Activated gamma-delta T cell (primary cell): ENCODE measurements around the gene RANBP3.
"Not testable (repeated sequence)": the region's sequence is repeated elsewhere in the genome, so short reads cannot be mapped to it uniquely, and the experiment has no call there.

ENCODE experiments used
- DNase-seq: peaks from one replicate; lab custom pipeline; 2025; lab: John Stamatoyannopoulos, UW

The RANBP3 gene

DNA sequence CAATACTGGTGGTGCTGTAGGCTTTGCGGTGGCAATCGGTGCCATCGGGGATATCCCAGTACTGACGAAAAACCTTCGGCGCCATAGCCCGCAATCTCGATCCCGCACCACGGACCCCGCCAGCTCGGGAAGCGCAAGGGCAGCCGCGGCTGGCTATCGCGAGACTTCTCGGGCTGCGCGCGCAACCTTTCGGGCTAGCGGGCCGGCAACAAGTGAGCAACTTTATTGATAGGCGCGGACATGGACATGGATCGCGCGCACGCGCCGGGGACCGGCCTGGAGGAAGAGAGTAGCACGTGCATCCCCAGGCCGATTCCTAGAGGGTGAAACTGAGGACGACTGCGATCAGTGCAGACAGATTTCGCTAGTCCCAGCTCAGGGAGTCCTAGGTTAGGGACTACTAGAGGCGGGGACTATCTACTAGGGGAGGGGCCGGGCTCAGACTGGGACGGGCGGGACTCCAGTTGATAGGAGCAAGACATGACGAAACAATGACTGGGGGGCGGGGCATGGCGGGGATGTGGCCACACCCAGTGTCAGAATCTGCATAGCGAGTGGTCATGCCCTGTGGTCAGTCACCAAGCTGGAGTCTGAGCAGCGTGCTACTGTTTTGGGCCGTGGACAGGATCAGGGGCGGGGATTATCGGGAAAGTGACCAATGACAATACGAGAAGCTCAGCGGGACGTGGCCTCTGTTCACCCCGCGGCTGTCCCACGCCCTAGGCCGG lies 74.2 kb downstream of the RANBP3 start, which contains the start of gene NDUFA11:
Gene NDUFA11, minus strand, starts transcription at position 167 of the 728 bp plus-strand sequence. Its CDS starts 82 bp downstream, at position 85.
- peak; percentile 96 for DNase-seq

DNA sequence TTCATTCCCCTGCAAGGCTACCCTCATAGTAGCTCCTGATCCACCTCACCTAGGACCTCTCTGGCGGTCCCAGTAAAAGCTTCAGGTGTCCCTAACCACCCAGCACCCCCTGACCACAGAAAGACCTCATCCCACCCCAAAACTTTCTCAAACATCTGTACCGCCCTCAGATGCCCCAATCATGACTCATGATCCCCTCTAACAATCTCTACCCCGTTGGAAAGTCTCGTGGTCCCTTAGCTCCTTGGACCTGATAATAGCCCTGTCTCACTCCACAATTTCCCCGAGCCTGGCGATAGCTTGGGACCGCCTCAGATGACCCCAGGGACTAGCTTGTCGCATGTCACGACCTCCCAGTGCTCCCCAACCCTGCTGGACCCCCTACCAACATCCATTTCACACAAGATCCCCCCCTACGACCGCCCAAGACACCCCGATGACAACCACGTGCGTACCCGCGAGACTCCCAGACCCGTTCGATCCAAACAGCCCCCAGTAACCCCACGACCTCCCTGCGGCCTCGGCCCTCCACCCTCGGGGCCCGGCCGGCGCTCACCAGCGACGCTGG lies 74.8 kb downstream of the RANBP3 start:
- no peak for DNase-seq

DNA sequence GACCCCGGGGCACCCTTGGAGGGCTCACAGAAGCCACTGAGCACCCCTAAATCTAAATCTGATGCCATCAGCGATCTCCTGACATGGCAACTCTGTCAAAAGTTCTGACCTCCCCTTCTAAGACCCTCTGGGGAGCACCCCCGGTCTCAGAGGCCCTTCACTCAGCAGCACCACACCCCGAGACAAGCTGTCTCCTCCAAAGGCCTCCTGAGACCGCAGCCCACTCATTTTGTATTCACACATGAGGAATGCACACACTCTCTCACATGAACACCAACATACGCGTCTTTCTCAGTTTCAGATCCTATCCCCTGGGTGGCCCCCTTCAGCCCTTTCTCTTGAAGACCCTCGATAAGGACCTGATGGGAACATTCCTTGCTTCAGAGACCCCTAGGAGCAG lies 77.0 kb downstream of the RANBP3 start:
- DNase-seq, result no peak

DNA sequence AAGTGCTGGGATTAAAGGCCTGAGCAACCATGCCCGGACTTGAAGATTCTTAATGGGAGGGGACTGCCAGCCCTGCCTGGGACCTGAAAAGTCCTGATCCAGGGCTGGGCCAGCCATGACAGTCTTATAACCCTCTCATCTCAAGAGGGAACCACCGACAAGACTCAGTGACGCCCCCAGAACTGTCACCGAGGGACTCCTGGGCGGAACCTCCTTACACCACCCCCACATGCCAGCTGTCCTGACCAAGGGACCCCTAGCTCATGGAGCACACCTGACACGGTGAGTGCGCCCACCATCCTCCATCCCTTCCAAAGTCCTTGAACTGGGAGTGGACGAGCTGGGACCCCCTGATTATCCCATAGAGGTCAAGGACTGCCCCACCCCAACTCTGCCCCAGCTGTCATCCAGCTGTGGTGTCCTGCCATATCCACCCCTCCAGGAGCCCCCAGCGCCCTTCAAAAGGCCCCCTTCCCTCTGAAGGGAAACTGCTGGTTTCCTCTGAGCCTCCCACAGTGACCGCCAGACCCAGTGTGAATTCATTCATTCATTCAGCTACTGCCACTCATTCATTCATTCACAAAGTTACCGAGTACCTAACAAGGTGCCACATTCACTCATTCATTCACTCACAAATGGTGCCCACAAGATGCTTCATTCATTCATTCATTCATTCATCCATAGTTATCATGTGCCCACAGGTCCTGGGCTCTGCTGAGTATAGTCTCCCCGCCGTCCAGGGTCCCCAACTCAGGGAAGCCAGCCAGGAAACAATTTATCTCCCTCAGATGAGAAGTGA lies 78.0 kb downstream of the RANBP3 start:
- DNase-seq, result no peak

DNA sequence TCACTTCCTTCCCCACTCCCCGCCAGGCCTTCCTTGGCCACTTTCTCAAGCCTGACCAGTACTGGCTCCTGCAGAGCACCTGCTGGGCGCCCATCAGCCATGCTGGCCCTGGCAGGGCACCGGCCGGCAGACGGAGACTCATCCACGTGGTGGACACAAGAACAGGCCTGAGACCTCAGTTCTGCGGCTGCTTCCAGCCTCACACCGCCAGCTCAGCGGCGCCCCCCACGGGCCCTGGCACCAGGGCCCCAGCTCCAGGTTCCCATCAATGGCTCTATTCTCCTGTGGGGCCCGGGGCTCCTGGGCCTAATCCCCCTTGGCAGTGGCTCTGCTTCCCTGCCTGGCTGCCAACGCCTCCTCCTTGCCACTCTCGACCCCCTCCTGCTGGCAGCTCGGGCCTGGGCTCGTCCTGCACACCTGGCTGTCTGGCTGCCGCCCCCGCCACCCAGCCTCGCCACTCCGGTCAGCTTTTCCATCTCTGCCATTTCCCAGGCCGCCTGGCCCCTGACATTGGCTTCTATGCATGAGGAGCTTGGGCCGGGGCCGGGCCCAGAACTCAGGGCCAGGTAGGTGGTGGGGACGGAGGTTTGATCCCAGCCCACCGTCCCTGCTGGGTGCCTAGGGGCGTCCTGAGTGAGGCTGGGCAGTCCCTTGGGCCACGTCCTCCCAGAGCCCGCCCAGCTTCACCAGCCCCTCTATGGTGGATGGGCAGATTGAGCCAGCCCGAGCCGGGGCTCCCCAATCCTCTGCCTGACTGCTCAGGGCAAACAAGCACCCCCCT lies 80.6 kb downstream of the RANBP3 start:
- DNase-seq, result no peak

DNA sequence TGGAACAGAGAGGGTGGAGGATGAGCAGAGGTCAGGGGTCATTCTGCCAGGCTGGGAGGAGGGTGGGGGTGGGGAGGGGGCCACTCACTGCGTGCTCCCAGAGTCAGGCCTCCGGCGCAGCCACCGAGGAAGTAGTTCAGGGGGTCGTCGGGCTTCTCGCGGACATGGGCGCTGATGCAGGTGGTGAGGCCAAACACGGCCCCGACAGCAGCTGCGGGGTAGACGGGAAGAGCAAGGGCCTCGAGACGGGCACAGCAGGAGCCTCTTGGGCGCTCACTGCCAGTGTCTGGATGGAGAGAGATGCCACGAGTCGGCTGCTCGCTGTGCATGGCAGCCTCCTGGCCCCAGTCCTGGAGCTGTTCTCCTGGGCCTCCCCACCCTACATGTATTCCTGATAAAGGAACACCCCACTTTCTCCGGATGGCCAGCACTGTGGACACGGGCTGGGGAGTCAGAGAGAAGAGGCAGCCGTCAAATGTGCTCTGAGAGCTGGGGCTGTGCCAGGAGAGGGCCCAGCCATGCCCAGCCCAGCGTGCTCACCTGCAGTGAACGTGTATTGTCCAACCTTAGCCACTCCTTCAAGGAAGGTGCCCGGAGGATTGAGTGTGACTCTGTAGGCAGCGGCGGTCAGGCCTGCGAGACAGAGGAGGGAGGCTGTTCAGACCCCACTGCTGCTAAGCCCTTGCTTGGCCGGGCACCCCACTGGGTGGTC lies 81.4 kb downstream of the RANBP3 start:
- DNase-seq, result no peak

DNA sequence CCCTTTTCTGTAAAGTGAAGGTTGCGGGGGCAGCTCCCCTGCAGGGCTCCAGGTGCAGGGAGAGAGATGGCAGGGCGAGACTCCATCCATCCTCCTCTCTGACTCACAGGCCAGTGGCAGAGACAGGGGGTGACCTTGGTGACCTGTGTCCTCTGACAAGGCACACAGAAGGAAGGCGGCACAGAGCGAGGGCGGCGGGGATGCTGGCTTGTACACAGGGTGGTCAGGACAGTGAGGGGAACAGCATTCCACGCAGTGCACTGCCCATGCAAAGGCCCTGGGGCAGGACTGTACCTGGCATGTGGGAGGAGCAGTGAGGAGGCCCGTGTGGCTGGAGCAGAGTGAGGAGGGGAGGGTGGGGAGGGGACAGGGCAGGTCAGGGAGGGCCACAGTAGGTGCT lies 82.0 kb downstream of the RANBP3 start:
- DNase-seq, result no peak

DNA sequence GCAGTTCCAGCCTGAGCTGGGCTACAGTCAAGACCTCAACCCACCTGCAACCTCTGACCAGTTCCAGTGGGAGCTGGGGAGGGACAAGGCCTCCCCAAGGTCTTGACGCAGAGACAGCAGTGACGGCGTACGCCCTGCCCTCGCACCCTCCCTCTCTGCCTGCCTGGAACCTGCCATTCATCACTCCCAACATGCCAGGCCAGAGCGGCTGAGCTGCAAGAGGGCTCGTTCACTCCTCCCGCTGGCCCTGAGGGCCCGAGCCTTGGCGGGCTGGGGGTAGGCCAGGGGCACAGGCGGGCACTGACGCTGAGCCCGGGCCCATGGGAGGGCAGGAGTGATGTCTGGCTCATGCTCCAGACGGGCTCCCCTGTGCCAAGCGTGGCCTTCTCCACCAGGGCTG lies 82.5 kb downstream of the RANBP3 start:
- no peak for DNase-seq

DNA sequence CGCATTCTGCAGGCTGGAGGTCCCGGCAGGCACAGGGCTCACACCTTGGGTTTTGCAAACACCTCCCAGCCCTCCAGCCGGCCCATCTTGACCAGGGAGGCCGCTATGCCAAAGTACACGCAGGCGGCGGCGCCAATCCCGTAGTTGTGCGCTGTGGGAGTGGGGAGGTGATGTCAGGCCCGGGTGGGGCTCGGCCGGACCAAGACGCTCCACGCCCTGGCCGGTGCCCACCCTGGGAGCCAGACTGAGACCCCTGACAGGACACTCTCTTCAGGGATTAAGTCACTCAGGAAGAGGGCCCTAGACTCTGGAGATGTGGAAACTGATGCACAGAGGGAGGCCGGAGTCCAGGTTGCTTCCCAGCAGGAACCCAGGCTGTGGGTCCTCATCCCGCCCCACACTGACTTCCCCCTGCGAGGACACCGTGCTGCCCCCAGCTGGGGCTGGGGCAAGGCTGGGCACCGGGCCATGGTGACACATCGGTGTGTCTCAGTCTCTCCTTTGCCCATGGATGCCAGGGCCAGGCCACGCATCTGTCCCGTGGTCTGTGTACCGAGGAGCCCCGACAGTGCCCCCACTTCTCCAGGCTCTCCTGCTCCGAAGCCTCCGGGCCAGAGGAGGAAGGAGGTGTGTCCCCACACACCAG lies 83.1 kb downstream of the RANBP3 start:
- DNase-seq, result no peak

DNA sequence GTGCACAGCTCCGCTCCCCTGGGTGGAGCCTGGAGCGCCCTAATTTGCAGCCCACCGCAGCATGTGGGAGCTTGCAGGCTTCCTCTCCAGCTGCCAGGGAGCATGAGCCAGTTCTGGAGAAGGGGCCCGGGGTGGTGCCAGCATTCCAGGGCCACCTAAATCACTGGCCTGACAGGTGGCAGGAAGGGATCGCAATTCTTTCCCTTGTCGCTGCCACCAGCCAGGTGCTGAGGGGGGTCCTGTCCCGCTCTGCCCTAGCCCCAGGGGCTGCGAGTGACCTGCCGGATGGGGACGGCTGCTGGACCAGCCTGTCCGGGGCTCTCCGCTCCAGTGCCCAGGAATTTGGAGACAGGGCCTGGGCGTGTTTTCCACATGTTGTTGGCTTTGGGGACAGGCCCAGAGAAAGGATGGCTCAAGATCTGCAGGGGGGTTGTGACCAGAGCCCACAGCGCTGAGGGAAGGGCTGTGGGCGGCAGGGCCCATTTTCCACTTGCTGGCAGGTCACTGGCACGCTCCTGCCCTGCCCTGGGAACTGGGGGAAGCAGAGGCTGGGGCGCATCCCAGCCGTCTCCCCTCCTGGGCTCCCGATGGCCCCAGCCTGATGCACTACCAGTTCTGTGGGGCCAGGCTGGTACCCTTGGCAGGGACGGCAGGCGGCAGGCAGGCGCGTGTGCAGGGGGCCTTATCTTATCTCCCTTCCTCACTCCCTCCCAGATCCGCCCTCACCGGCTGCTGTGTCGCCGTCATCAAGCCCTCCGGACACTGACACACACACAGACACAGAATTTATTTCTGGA lies 83.8 kb downstream of the RANBP3 start:
- no peak for DNase-seq

DNA sequence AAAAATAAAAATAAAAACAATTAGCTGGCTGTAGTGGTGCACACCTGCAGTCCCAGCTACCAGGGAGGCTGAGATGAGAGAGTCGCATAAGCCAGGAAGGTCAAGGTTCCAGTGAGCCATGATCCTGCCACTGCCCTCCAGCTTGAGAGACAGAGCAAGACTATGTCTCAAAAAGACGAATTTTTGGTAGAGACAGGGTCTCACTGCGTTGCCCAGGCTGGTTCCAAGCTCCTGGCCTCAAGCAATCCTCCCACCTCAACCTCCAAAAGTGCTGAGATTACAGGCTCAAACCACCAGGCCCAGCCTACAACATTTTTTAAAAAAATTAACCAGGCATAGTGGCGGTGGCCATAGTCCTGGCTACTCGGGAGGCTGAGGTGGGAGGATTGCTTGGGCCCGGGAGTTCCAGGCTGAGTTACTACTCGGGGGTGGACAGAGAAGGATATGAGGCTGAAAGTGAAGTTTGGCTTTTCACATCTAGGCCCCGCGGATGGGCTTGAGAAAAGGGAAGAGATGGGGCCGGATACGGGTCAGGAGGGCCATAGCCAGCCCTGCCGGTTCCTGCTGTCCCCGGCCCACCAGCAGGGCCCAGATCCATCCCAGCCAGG lies 84.5 kb downstream of the RANBP3 start:
- DNase-seq, result no peak

DNA sequence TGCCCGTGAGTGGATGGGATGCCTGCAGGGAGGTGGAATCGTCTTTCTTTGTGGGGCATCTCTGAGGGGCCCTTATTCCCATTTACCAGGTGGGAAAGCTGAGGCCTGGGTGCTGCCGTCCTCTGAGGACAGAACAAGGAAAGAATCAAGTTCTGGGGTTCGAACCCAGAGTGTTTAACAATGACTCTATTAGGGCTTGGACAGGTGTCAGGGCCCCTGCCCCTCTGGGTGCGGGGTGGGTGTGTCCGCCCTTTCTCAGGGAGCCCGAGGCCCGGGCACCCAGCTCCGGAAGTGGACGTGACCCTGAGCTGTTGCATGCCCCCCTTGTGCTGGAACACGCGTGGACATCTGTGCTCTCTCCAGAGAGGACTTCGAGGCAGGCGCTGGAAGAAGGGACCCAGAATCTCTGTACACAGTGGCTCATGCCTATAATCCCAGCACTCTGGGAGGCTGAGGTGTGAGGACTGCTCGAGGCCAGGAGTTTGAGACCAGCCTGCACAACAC lies 85.1 kb downstream of the RANBP3 start:
- no peak for DNase-seq

DNA sequence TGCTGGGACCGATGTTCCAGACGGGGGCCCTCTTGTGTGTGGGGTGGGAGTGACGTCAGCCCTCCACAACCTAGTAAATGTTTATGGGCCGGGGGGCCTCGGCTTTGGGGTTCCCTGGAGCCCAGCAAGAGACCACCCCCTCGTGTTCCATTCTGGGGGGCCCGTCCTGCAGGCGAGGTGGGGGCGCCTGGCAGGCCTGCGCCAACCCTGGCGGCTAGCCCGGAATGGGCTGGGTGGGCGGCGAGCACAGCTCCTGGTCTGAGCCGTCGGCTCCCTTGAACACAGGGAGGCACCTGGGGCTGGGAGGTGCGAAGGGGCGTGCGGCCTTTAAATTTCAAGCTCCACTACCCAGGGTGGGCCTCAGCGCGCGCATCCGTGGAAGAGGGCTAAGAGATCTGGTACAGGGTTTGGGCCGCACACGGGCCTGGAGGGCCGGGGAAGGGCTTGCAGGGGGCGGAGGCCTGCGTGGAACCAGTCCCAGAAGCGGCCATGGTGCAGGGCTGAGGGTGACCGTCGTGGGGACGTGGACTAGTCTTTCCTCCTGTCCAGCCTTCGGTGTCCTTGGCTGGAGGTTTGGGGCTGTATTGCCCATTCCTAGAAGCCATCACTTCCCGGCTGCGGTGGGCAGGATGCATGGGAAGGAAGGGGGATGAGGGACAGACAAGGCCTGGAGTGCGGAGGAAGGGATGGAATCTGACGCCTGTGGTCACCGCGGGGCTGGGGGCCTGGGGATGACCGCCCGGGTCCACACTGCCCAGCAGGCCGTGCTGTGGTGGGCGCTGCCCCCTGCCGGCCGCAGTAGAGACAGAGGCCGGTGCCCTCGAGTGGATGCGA lies 85.8 kb downstream of the RANBP3 start:
- no peak for DNase-seq

DNA sequence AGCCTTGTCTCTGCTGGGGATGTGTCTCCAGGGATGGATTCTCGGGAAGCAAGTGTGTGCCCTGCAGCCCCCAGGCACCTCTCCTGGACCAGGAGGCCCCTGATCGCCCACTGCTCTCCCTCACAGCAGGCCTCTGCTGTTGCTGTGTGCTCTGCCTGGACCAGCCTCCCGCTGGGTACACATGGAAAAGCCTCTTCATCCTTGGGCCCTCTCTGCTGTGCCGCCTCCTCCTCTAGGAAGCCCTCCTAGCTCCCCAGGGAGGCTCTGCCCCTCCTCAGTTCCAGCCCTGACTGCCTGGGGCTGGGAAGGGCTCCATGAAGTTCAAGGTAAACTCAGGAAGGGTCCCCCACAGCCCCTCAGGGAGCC lies 86.4 kb downstream of the RANBP3 start:
- DNase-seq, result no peak

DNA sequence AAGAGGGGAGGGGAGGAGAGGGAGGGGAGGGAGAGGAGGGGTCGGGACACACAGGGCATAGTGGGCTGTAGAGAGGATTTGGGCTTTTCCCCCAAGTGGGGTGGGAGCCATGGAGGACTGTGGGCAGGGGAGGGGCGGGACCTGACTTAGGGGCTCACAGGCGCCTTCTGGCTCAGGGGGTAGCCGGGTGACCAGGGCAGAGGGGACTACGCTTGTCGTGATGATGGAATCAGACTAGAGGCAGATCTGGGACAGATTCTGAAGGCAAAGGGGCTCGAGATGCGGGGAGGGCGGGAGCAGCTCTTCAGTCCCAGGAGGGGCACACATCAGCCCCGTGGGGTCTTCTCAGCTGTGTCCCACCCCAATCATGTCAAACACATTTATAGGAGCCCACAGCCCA lies 87.8 kb downstream of the RANBP3 start:
- DNase-seq, result no peak

DNA sequence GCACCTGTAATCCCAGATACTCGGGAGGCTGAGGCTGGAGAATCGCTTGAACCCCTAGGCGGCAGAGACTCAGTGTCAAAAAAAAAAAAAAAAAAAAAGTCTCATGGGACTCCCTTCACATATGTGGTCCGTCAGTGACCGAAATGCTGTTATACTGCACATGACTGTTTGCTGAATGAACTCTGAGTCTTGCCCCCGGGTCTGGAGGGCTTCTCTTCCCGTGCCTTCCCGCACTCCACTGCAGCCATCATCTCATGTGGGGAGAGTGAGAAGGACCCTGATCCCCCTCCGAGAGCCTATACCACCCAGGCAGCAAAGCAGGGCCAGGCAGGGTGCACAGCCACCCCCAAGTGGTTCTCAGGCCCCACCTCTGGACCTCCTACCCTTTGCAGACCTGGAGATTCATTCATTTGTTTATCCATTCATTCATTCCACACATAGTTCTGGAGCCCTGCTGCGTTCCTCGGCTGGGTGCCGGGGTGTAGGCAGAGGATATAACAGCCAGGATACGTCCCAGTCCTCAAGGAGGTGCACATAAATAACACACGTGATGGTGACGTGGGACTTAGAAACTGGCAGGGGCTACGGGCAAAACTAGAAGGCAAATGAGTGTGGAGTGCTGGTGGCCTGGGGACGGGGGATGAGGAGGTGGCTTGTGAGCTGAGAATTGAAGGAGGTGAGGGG lies 88.5 kb downstream of the RANBP3 start:
- no peak for DNase-seq

DNA sequence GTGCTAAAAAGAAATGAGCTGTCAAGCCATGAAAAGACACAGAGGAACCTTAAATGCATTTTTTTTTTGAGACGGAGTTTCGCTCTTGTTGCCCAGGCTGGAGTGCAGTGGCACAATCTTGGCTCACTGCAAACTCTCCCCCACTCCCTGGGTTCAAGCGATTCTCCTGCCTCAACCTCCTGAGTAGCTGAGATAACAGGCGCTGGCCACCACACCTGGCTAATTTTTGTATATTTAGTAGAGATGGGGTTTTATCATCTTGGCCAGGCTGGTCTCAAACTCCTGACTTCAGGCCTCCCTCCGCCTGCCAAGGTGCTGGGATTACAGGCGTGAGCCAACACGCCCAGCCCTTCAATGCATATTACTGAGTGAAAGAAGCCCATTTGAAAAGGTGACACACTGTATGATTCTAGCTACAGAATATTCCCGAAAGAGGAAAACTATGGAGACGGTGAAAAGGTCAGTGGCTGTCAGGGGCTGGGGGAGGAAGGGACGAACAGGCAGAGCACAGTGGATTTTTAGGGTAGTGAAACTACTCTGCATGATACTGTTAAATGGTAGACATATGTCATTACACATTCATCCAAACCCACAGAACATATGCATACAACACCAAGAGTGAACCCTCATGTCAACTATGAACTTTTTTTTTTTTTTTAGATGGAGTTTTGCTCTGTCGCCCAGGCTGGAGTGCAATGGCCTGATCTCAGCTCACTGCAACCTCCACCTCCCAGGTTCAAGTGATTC lies 93.7 kb downstream of the RANBP3 start:
- DNase-seq, result not testable (repeated sequence)
